Effector memory CD4-positive, alpha-beta T cell (primary cell): ENCODE measurements around the gene KBTBD2.
A peak's percentile ranks its signal among the peaks of the same experiment; 100 is the strongest.

Experiments
- DNase-seq, 3 donors: peaks; one replicate each; pipeline ENCODE4 v3.0.0-alpha.2; 2020
- H3K27ac ChIP-seq: 2 replicates; pipeline ENCODE4 v1.7.0; 2013; ENCODE audit warnings: mild to moderate bottlenecking, low read length, moderate library complexity; ENCODE audit not compliant: insufficient read depth, poor library complexity, severe bottlenecking
- H3K27me3 ChIP-seq: replicated peaks from 2 replicates; pipeline ENCODE4 v1.7.0; 2013; ENCODE audit warnings: mild to moderate bottlenecking, low read length; ENCODE audit not compliant: insufficient read depth, control insufficient read depth, poor library complexity, severe bottlenecking
- H3K36me3 ChIP-seq: 2 replicates; pipeline ENCODE4 v1.7.0; 2013; ENCODE audit warnings: mild to moderate bottlenecking, low read length, moderate library complexity; ENCODE audit not compliant: control insufficient read depth, insufficient read depth
- H3K4me1 ChIP-seq: 2 replicates; pipeline ENCODE4 v1.7.0; 2013; ENCODE audit warnings: low read length, mild to moderate bottlenecking; ENCODE audit not compliant: control insufficient read depth, insufficient read depth, poor library complexity, severe bottlenecking
- H3K4me3 ChIP-seq: 2 replicates; pipeline ENCODE4 v1.7.0; 2013; ENCODE audit warnings: low read length, low read depth, mild to moderate bottlenecking; ENCODE audit not compliant: insufficient read depth, poor library complexity, severe bottlenecking
- H3K9me3 ChIP-seq: 2 replicates; pipeline ENCODE4 v1.7.0; 2013; ENCODE audit warnings: mild to moderate bottlenecking, low read length, moderate library complexity; ENCODE audit not compliant: control insufficient read depth
- total RNA-seq, 3 donors: gene quantifications; one replicate each; lab custom pipeline; 2026; lab: John Stamatoyannopoulos, UW

Gene KBTBD2
- 121 to 150 (median 137) reads per million in 3 donors for total RNA-seq

DNA sequence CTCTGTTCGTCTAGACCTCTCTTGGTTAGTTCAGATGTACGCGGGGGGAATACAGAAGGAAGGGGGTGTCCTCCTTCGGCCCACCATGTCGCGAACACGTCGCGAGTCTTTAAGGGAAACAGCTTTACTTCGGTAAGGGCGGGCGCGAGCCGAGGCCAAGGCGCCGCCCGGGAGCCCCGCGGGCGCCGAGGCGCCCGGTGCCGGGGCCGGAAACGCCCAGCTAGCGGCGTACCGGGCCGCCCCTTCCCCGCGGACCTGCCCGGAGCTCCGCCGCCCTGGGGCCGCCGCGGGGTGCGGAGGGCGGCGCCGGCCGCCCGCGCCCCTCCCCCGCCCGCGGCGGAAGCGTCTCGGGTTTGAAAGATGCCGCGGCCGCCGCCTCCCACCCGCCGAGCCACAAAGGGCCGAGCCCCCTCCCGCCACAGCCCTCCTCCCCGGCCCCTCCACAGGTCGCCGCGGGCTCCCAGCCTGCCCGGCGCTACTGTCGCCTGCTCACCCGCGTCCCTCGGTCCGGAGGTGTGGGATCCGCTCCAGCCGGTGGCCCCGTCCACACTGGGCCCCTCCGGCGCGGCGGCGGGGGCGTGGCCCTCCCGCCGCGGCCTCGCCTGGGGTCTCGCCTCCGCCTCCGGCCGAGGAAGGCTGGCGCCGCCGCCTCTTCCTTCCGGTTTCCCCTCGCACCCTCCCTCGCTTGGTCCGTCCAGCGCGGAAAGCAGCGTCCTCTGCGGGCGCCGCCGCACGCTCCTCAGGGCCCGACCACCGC is at the start of gene KBTBD2:
Gene KBTBD2, minus strand, starts transcription at position 718 of the 757 bp plus-strand sequence. CDS start 12,156 bp downstream, outside the sequence.
- peak; percentile 66 to 78 (median 76) for DNase-seq
- Histone ChIP-seq H3K4me3 (peak within 1 kb of the TSS; percentile 77), H3K4me1 (peaks cover 27% of the 10 kb centered on the region), H3K36me3 (no peaks in the 10 kb centered on the region), H3K27me3 (no peaks in the 10 kb centered on the region), H3K9me3 (no peaks in the 10 kb centered on the region), H3K27ac (peak within 1 kb of the TSS; percentile 99)

DNA sequence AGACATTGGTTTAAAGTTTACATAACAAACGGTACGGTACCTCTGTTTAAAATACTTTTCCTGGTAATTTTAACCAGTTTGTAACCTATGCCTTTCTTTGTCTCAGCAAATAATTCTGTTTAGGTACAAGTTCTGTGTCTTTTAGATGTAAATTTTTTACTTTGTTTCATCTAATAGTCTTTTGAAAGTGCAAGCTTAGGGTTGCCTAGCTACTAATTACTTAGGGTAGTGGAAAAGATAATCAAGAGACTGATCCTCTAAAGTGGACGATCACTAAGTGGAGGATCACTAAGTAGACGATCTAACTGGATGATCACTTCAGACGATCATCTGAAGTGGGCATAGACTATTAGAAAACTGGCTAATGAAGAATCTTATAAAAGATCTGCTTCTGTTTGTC is 49.6 kb upstream of the KBTBD2 start:
- Histone ChIP-seq H3K4me1 (peaks cover 7% of the 10 kb centered on the region), H3K4me3 (no peak overlapping the region), H3K36me3 (no peaks in the 10 kb centered on the region), H3K27ac (no peak overlapping the region), H3K27me3 (no peaks in the 10 kb centered on the region), H3K9me3 (no peaks in the 10 kb centered on the region)
- no peak for DNase-seq

DNA sequence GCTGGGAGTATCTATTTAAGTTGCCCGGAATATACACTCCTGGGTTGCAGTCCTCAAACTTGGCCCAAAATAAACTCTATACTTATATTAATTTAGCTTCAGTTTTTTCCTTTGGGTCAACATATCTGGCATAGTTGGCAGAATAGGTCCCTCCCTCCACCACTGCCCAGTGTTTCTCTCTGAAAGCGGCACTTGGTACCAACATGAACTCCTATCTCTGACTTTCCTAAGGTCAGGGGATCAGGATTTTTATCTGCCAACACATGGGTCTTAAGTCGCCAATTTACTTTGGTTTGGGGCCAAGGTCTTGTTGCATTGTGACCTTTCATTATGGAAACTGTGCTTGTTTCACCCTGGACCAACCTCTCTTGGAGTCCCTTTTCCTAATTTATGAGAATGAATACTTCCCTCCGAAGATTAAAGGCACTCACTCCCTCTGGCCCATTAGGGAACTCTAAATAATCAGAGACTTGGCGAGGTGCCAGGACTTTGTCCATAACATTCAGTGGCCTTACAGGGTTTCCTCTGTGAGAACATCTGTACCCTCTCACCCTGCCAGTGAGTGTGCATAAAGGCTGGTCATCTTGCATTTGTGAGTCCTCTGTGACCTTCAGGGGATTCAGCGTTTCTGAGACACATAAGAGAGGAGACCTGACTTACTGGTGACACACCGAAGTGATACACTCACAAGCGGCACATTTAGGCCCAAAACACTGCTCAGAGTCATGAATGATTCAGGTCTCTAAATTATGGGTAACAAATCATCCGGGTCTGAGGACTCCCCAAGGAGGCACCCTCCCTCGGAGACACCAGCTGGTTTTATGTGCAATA is 46.0 kb upstream of the KBTBD2 start:
- Histone ChIP-seq H3K36me3 (no peaks in the 10 kb centered on the region), H3K4me3 (no peak overlapping the region), H3K27ac (no peak overlapping the region), H3K27me3 (no peaks in the 10 kb centered on the region), H3K9me3 (no peaks in the 10 kb centered on the region), H3K4me1 (peaks cover 7% of the 10 kb centered on the region)
- no peak for DNase-seq

DNA sequence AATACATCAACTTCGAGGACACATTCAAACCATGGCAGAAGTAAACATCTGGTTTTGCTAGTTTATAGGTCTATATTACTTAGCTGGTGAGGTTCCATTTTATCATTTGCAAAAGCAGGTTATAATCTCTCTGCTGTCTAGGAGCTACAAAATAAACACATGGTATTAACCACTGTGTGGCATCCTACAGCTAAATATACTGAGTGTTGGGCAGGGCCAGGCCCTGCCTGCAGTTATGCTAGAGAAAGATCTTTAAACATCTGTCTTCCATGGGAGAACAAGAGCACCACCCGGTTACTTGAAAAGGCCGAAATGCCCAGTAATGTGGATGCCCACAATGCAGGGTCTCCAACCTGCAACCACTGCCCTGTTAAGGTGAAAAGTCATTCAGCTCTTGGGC is 45.1 kb upstream of the KBTBD2 start:
- no peak for DNase-seq
- no peaks in the 10 kb centered on the region for H3K27me3 ChIP-seq
- no peak overlapping the region for H3K27ac ChIP-seq
- H3K4me3 ChIP-seq, result no peak overlapping the region
- no peaks in the 10 kb centered on the region for H3K9me3 ChIP-seq
- peaks cover 2% of the 10 kb centered on the region for H3K36me3 ChIP-seq
- H3K4me1 ChIP-seq, result peaks cover under 1% of the 10 kb centered on the region

DNA sequence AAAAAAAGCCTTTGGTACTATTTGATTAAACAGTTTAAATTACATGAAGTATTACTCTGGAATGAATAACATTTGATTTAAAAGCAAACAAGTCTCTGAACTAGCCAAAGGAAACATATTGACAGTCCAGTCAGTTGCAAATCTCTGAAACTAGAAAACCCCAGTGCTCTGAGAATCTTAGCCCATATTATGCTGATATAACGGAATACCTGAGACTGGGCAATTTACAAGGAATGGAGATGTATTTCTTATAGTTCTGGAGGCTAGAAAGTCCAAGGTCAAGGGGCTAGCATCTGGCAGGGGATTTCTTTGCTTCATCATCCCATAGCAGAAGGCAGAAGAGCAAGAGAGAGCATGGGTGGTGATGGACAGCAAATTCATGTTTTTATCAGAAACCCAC is 44.0 kb upstream of the KBTBD2 start:
- H3K9me3 ChIP-seq, result no peaks in the 10 kb centered on the region
- no peak overlapping the region for H3K27ac ChIP-seq
- H3K27me3 ChIP-seq, result no peaks in the 10 kb centered on the region
- no peak for DNase-seq
- H3K4me1 ChIP-seq, result no peaks in the 10 kb centered on the region
- no peak overlapping the region for H3K4me3 ChIP-seq
- H3K36me3 ChIP-seq, result peaks cover 3% of the 10 kb centered on the region

DNA sequence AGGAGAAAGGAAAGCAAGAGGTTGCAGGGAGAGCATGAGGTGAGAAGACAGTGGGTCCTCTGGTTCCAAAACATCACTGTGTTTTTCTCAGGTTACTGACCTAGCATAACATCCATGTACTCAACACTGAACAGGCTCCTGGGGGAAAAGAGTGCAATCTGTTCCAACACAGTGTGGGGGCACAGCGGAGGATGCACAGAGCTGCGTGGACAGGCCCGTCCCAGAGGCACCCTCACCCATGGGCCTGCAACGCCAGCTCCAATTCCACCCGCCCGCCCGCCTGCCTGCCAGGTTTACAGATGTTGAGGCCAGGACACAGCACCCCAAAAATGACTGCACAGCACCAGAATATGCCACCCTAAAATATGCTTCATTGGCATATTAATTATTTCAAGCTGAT is 38.8 kb upstream of the KBTBD2 start:
- no peak overlapping the region for H3K4me3 ChIP-seq
- H3K27ac ChIP-seq, result no peak overlapping the region
- peaks cover 3% of the 10 kb centered on the region for H3K36me3 ChIP-seq
- no peak for DNase-seq
- no peaks in the 10 kb centered on the region for H3K27me3 ChIP-seq
- H3K9me3 ChIP-seq, result no peaks in the 10 kb centered on the region
- no peaks in the 10 kb centered on the region for H3K4me1 ChIP-seq

DNA sequence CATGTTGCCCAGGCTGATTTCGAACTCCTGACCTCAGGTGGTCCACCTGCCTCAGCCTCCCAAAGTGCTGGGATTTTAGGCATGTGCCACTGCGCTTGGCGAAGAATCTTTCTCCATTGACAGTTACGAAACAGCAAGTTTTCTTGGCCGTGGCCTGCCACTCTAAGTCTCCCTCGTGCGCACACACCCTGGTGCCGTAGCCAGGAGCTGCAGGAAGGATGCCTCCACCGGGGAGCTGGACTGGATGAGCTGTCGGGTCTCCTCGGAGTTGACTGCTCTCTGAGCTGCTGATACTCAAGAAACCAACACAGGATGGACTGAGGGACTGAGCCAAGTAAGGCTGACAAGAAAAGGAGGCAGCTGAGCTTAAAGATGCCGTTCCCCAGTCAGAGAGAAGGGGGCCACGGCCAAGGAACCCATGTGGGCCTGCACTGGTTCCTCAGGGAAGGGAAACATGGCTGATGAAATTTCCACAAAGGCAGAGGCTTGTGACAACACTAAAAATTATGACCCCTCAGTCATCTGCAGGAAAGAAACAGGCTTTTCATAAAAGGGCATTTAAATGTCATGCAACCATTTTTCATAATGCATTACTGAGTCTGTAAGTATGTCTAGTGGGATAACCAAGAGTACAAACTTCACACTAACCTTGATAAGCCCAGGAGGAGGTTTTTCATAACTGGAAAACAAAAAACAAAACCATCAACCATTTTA is 38.0 kb upstream of the KBTBD2 start:
- H3K36me3 ChIP-seq, result peaks cover 3% of the 10 kb centered on the region
- no peaks in the 10 kb centered on the region for H3K9me3 ChIP-seq
- no peak for DNase-seq
- H3K27me3 ChIP-seq, result no peaks in the 10 kb centered on the region
- no peaks in the 10 kb centered on the region for H3K4me1 ChIP-seq
- no peak overlapping the region for H3K4me3 ChIP-seq
- H3K27ac ChIP-seq, result no peak overlapping the region

DNA sequence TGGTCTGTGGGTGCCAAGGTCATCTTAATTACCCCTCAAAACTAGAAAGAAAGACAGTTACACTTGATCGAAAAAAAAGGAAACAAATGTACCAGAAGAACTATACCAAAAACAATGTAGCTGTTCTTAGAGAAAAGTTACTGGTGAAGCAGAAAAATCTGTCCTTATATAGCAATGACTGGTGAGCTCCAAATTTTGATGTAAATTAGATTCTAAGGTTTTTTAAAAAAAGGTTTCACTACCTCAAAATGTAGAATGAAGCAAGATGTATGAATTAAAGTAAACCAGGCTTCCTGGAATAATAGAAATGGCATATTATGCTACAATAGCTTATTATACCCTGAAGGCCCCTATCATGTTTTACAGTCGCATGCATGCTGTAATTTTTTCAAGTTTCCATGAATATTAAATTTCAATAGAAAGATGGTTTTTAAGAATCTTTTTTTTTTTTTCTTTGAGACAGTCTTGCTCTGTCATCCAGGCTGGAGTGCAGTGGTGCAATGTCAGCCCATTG is 37.3 kb upstream of the KBTBD2 start:
- Histone ChIP-seq H3K36me3 (peaks cover 3% of the 10 kb centered on the region), H3K27me3 (no peaks in the 10 kb centered on the region), H3K4me3 (no peak overlapping the region), H3K9me3 (no peaks in the 10 kb centered on the region), H3K27ac (no peak overlapping the region), H3K4me1 (no peaks in the 10 kb centered on the region)
- DNase-seq, result no peak

DNA sequence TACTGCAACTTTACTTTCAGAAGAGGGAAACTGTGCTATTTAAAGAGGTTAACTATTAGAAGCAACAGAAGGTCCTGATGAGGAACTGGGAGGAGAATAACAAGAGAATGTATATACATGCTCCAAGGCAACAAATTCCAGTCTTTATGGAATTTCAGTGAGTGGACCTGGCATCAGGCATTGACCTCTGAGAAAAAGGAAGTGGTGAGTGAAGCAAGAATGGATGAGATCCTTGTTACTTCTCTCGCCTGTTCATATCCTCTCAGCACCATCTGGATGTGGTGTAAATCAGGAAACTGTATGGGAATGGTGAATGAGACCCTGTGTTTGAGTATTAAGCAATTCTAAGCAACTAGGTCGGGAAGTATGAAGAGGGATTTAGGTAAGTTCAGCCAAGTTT is 30.3 kb upstream of the KBTBD2 start:
- Histone ChIP-seq H3K4me3 (no peak overlapping the region), H3K27me3 (no peaks in the 10 kb centered on the region), H3K27ac (no peak overlapping the region), H3K36me3 (no peaks in the 10 kb centered on the region), H3K9me3 (no peaks in the 10 kb centered on the region), H3K4me1 (no peaks in the 10 kb centered on the region)
- no peak for DNase-seq
